HFF-Myc (cell line): ENCODE results near the gene GDI1.

Experiments used
- DNase-seq: peaks from one replicate; pipeline ENCODE4 v3.0.0-alpha.2; 2011; ENCODE audit warnings: low read depth; ENCODE audit errors: extremely low read depth
- H3K4me3 ChIP-seq: replicated peaks from 2 replicates; pipeline ENCODE4 v1.5.1; 2011; ENCODE audit warnings: low read depth, mild to moderate bottlenecking, control low read depth, low read length
- CTCF ChIP-seq: IDR thresholded peaks from 2 replicates; pipeline ENCODE4 v1.5.1; 2012; ENCODE audit warnings: mild to moderate bottlenecking, low read depth, low read length, control low read depth; ENCODE audit errors: missing control alignments

The GDI1 gene

GRCh38 chrX:154482786-154483185 lies 45.8 kb downstream of the GDI1 start:
- no peak for DNase-seq
- no peak overlapping the region for H3K4me3 ChIP-seq
- TF ChIP-seq CTCF = no peak

GRCh38 chrX:154483325-154483724 lies 46.4 kb downstream of the GDI1 start:
- no peak overlapping the region for H3K4me3 ChIP-seq
- DNase-seq = no peak
- TF ChIP-seq CTCF = no peak

GRCh38 chrX:154484255-154485149 lies 47.5 kb downstream of the GDI1 start:
- H3K4me3 ChIP-seq = peak overlapping the region; percentile 51; the same call in 1 of the 2 replicates
- no peak for TF ChIP-seq CTCF
- DNase-seq = no peak

GRCh38 chrX:154485150-154486051 lies 48.4 kb downstream of the GDI1 start:
- TF ChIP-seq CTCF = no peak
- peak overlapping the region; percentile 51 for H3K4me3 ChIP-seq
- no peak for DNase-seq

GRCh38 chrX:154486052-154486395 lies 49.1 kb downstream of the GDI1 start:
- DNase-seq = no peak
- TF ChIP-seq CTCF = no peak
- H3K4me3 ChIP-seq = peak overlapping the region; percentile 51

- no peak for DNase-seq
- no peak for TF ChIP-seq CTCF
- H3K4me3 ChIP-seq = peak within 1 kb of the TSS; percentile 51
Measured at GRCh38 chrX:154486396-154487207, 49.6 kb downstream of the GDI1 start, which contains the start of gene UBL4A. UBL4A (minus strand) TSS chrX:154486615; CDS start chrX:154486584, 31 bp downstream.
